HCT116 (cell line): ENCODE measurements around the gene ARHGAP10.

Experiments
- CTCF ChIP-seq, 3 experiments: fragments of 200-600 bp in 1 of 3; sonication (generic) in 1 of 3; IDR thresholded peaks in 2 of 3; conservative IDR thresholded peaks in 1 of 3; 2 replicates each; pipeline ENCODE4 v1.5.1; 2012 to 2017; ENCODE audit warnings: low read depth in 2 of 3, low read length in 2 of 3, antibody characterized with exemption in 1 of 3, borderline replicate concordance in 1 of 3, control low read depth in 1 of 3, mild to moderate bottlenecking in 1 of 3, mixed read lengths in 1 of 3, mixed run types in 1 of 3, moderate library complexity in 1 of 3; ENCODE audit not compliant: insufficient read depth in 1 of 3
- EZH2phosphoT487 ChIP-seq: fragments of 200-600 bp; IDR thresholded peaks from 2 replicates; pipeline ENCODE4 v1.6.1; 2018; ENCODE audit warnings: antibody characterized with exemption, borderline replicate concordance
- MAX ChIP-seq: IDR thresholded peaks from 2 replicates; pipeline ENCODE4 v1.6.1; 2012
- POLR2A ChIP-seq: IDR thresholded peaks from 2 replicates; pipeline ENCODE4 v1.7.0; 2011; ENCODE audit warnings: borderline replicate concordance; ENCODE audit not compliant: insufficient read depth, insufficient read length; ENCODE audit errors: extremely low read depth
- POLR2AphosphoS5 ChIP-seq: IDR thresholded peaks from 2 replicates; pipeline ENCODE4 v1.6.1; 2011; ENCODE audit warnings: mild to moderate bottlenecking, low read depth, low read length, moderate library complexity

GRCh38 chr4:148101235-148101634 lies 369.3 kb downstream of the ARHGAP10 start:
- TF ChIP-seq MAX (no peak), CTCF (IDR thresholded peaks at IDR 0.05 in 2 of 3, conservative IDR thresholded peaks at IDR 0.05 in 1 of 3; ENCODE audit: borderline replicate concordance in 1 of 3, insufficient read depth in 1 of 3, low read depth in 2 of 3, low read length in 2 of 3) (no peak), POLR2AphosphoS5 (no peak), EZH2phosphoT487 (no peak), POLR2A (no peak)
